GM19043 (cell line): ENCODE data around the gene UBE2E2.

Source experiments
- ATAC-seq: cut with Tn5 transposase; IDR thresholded peaks from one replicate; pipeline ENCODE4 v1.9.1; 2021; ENCODE audit warnings: low read depth; ENCODE audit not compliant: unreplicated experiment

Gene UBE2E2

GRCh38 chr3:23463791-23464190, 260.7 kb downstream of the UBE2E2 start:
- ATAC-seq = no peak

GRCh38 chr3:23465569-23465968, 262.4 kb downstream of the UBE2E2 start:
- ATAC-seq = no peak

DNA sequence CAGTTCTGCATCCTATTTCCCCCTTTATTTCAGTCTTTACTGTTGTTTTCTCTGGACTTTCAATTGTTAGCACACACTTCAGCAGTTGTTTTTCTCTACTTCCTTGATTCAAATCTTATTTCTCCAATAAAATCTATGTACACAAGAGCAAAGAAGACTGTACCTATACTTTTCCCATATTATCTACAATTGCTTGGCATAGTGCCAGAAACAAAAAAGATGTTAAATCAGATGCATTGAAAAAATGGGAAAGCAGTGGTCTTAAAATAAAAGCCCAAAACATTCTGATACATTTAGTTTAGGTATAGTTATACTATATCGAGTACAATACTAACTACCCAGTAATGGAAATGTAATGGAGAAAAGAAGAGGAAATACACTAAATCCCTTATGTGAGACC, 265.1 kb downstream of the UBE2E2 start:
- no peak for ATAC-seq

GRCh38 chr3:23474580-23475357, 271.6 kb downstream of the UBE2E2 start:
- no peak for ATAC-seq

- no peak for ATAC-seq
These were observed 272.3 kb downstream of the UBE2E2 start for GRCh38 chr3:23475446-23475845.

DNA sequence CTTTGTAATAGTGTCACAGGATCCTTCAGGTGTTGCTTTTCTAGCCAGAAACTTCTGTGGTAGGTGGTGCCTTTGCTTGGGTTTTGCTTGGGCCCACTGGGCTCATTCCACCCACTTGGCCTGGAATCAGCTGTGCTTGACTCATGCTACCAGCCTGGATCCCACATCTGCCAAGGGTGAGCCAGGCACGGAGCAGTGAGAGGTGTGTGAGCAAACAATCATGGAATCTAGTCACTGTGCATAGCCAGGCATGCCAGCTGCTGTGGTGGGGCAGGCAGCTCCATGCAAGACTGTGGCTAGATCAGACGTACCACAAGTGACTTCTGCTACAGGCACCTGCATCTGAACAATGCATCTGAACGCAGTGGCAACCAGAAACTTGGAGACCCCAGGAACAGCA, 275.9 kb downstream of the UBE2E2 start:
- ATAC-seq = no peak

DNA sequence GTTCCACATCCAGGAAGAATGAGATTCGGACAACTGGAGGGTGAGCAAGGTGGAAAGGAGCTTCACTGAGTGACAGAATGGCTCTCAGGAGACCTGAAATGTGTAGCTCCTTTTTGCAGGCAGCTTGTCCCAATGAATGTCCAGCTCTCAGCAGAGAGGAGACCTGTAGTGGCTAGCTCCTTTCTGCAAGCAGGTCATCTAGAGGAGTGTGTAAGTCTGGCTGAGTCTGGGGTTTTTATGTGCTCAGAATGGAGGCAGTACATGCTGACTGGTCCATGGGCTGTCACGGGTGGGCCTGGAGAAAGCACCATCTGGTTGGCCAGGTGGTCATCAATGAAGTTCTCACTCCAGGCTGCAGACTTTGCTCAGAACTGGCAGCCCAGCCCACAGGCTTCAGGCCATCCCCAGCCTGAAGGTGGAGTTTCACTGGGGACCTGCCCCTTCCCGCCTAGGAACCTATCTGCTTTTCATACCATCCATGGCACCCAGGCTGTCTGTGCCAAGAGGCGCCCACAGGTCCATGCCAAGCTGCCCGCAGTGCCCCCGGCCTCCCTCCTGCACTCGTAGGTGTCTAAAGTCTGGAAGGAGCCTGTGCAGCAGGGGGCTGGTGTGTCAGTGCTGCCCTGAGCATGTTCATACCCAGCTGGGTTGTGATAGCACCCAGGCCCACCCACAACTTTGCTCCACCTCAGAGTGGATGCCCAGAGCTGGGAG, 276.6 kb downstream of the UBE2E2 start:
- no peak for ATAC-seq

- ATAC-seq = no peak
These were observed 277.2 kb downstream of the UBE2E2 start for GRCh38 chr3:23480329-23480714.

GRCh38 chr3:23481011-23481615, 278.0 kb downstream of the UBE2E2 start:
- no peak for ATAC-seq

DNA sequence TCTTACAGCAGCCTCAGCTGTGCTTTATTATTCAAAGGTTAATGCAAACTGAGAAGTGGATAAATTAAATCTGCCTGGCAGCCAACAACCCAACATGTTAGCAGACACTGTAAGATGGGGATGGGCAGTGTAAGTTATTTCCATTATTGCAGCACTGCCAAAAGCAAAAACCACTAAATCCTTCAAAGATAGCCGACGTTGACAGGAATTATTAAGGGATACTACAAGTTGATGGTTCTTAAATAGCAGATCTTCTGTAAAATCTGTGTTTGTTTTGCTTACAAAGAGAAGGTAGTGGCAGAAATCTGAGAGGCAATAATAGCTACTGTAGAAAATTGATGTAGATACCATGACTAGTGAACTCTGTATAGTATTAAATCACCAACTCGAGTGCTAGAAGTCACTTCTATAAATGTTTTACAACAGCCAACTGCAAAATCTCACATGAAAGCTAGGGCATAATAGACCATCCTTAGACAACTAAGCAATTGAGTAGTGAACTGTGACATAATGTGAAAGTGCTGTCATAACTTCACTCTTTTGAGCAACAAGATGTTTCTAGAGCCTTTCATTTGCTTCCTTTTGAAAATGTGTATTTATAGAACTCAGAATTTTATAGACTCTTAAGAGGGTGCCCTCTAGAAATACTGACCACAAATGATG, 278.6 kb downstream of the UBE2E2 start:
- ATAC-seq = no peak

- no peak for ATAC-seq
These were observed 281.3 kb downstream of the UBE2E2 start for GRCh38 chr3:23484386-23484785.

DNA sequence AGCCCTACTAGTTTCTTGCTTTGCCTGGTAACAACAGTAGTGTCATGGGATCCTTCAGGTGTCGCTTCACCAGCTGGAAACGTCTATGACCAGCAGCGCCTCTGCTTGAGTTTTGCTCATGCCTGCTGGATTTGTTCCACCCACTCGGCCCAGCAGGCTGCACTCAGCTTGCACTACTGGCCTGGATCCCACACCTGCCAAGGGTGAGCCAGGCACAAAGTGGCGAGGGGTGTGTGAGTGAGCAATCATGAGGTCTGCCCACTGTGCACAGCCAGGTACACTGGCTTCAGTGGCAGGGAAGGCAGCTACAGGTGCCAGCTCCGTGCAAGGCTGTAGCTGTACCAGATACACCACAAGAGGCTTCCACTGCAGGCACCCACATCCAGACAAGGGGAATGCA, 282.8 kb downstream of the UBE2E2 start:
- no peak for ATAC-seq

- ATAC-seq = no peak
These were observed 283.9 kb downstream of the UBE2E2 start for GRCh38 chr3:23487015-23487414.

DNA sequence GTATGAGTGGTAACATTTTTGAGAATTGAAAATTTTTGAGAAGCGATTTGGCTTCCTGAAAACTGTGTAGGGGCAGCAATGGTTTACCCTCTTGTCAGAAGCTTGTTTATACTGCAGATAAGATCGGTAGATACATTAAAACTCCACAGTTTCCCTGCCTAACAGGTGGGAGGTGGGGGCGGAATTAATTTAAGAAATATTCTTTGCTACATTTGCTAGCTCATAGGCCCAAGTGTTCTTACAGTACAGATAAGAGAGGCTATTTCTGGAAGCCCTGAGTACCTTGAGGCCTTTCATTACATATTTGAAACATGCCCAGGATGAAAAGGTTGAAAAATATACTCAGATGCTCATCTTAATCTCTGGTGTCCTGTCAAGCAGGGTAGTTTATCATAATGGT, 285.5 kb downstream of the UBE2E2 start:
- no peak for ATAC-seq

DNA sequence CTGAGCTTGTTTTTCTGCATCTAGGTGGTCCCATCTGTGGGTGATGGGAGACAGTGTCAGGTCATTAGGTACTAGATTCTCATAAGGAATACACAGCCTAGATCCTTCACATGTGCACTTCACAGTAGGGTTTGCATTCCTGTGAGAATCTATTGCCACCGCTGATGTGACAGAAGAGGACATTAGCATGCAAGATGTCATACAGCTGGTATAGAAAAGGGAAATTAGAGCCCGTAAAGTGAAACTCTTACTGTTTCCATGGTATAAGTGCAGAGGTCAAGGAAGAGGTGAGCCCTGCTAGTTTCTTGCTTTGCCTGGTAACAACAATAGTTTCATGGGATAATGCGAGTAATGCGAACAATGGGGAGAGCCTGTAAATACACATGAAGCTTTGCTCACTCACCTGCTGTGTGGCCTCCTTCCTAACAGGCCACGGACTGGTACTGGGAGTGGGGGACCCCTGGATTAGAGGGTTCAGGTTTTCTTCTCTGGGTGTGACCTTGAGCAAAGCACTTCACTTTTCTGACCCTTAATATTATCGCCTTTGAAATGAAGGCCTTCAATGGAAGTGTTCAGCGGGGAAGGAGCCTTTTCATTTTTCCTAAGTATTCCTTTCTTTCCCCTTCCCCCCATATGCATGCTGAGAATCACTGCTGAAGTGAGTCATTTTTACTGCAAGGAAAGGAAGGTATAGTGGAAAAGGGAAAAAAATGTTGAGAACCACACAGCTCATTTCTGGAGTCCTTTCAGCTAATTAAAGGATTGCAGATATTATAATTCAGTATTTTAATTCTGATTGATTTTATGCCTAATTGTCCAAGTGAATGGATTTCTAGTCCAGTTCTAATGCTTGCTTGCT, 286.4 kb downstream of the UBE2E2 start:
- ATAC-seq = no peak

GRCh38 chr3:23490459-23490858, 287.3 kb downstream of the UBE2E2 start:
- no peak for ATAC-seq

GRCh38 chr3:23492057-23492456, 288.9 kb downstream of the UBE2E2 start:
- no peak for ATAC-seq

DNA sequence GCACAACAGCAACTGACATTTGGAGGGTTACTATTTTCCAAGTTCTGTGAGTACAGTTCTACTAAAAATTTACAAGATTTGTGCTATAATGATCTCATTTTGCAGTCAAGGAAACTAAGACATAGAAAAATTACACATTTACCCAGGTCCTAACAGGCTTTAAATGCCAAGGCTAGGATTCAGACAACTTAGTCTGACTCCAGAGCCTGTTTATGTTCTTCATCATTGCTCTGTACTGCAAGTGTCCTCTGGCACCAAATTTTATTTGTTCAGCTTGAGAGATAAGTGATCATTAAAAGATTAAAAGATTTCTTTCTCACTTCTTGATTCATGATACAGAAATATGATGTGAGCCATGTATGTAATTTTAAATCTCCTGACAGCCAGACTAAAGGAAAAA, 290.8 kb downstream of the UBE2E2 start:
- no peak for ATAC-seq

DNA sequence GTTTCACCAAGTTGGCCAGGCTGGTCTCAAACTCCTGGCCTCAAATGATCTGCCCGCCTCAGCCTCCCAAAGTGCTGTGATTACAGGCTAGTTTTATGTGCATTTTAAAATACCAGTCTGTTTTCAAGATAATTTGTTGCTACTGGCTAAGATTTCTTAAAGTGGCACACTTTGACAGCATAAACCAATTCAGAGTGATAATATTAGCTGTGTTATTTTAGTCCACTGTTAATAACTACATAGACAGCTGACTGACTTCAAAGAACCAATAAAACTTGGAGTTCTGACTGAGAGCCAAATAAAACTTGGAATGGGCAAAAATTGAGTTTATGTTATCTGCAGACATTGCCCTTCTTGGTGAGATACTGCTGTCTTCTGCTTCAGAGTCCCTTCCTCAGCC, 291.8 kb downstream of the UBE2E2 start:
- no peak for ATAC-seq

- ATAC-seq = no peak
These were observed 292.4 kb downstream of the UBE2E2 start for GRCh38 chr3:23495507-23495906.
